HUES6 (cell line): Measurements from ENCODE around the gene CLDN15.
A peak's percentile ranks its signal among the peaks of the same experiment; 100 is the strongest.
"Not testable (repeated sequence)": the region's sequence is repeated elsewhere in the genome, so short reads cannot be mapped to it uniquely, and the experiment has no call there.

Experiments used
- H3K27ac ChIP-seq: 2 replicates; pipeline ENCODE4 v1.7.0; 2013; ENCODE audit warnings: low read depth, mild to moderate bottlenecking, low read length, inconsistent platforms
- H3K27me3 ChIP-seq: 2 replicates; pipeline ENCODE4 v1.6.1; 2013; ENCODE audit warnings: low read length; ENCODE audit not compliant: control insufficient read depth, insufficient read depth
- H3K36me3 ChIP-seq: 2 replicates; pipeline ENCODE4 v1.6.1; 2013; ENCODE audit warnings: low read length; ENCODE audit not compliant: control insufficient read depth, insufficient read depth
- H3K4me1 ChIP-seq: 2 replicates; pipeline ENCODE4 v1.6.1; 2013; ENCODE audit warnings: low read length; ENCODE audit not compliant: control insufficient read depth, insufficient read depth
- H3K4me3 ChIP-seq: 2 replicates; pipeline ENCODE4 v1.5.1; 2013; ENCODE audit warnings: low read depth, low read length
- H3K9ac ChIP-seq: one replicate; pipeline ENCODE4 v1.6.1; 2013; ENCODE audit warnings: mild to moderate bottlenecking, low read length
- H3K9me3 ChIP-seq: 2 replicates; pipeline ENCODE4 v1.6.1; 2013; ENCODE audit warnings: low read depth, low read length; ENCODE audit not compliant: control insufficient read depth, insufficient read depth

CLDN15 gene

GRCh38 chr7:101265622-101266516 lies 28.3 kb upstream of the CLDN15 start:
- Histone ChIP-seq H3K9me3 (no peaks in the 10 kb centered on the region), H3K36me3 (no peaks in the 10 kb centered on the region), H3K4me1 (no peaks in the 10 kb centered on the region), H3K27ac (no peak overlapping the region), H3K27me3 (no peaks in the 10 kb centered on the region), H3K4me3 (no peak overlapping the region), H3K9ac (no peak overlapping the region)

GRCh38 chr7:101264102-101264706 lies 26.6 kb upstream of the CLDN15 start:
- not testable (repeated sequence) for H3K27ac ChIP-seq, H3K36me3 ChIP-seq, H3K4me3 ChIP-seq, H3K27me3 ChIP-seq, H3K9ac ChIP-seq, H3K9me3 ChIP-seq, H3K4me1 ChIP-seq

GRCh38 chr7:101258243-101258731 lies 20.7 kb upstream of the CLDN15 start:
- Histone ChIP-seq H3K4me1 (no peaks in the 10 kb centered on the region), H3K36me3 (no peaks in the 10 kb centered on the region), H3K4me3 (no peak overlapping the region), H3K9me3 (no peaks in the 10 kb centered on the region), H3K9ac (no peak overlapping the region), H3K27ac (no peak overlapping the region), H3K27me3 (no peaks in the 10 kb centered on the region)

GRCh38 chr7:101255796-101256195 lies 18.2 kb upstream of the CLDN15 start:
- Histone ChIP-seq H3K27me3 (no peaks in the 10 kb centered on the region), H3K4me1 (peaks cover 3% of the 10 kb centered on the region)

GRCh38 chr7:101253199-101253598 lies 15.6 kb upstream of the CLDN15 start:
- 0 out of 2 replicates have a peak overlapping the region, but pooled peaks have one; percentile 85 for H3K4me3 ChIP-seq
- H3K9me3 ChIP-seq, H3K9ac ChIP-seq, H3K27me3 ChIP-seq, H3K4me1 ChIP-seq, H3K27ac ChIP-seq, H3K36me3 ChIP-seq: not testable (repeated sequence)

More at GRCh38 chr7:101255796-101256195, 18.2 kb upstream of the CLDN15 start:
- no peak overlapping the region for H3K27ac ChIP-seq
- H3K9ac ChIP-seq = no peak overlapping the region
- H3K36me3 ChIP-seq = no peaks in the 10 kb centered on the region
- H3K9me3 ChIP-seq = no peaks in the 10 kb centered on the region
- H3K4me3 ChIP-seq = no peak overlapping the region

GRCh38 chr7:101251871-101252659 lies 14.5 kb upstream of the CLDN15 start:
- H3K4me1 ChIP-seq = peaks cover 3% of the 10 kb centered on the region
- H3K4me3 ChIP-seq = peak overlapping the region; percentile 85
- no peaks in the 10 kb centered on the region for H3K9me3 ChIP-seq
- H3K9ac ChIP-seq = peak overlapping the region; percentile 77
- peaks cover 7% of the 10 kb centered on the region; the same call in 1 of the 2 replicates for H3K36me3 ChIP-seq
- H3K27me3 ChIP-seq = no peaks in the 10 kb centered on the region
- no peak overlapping the region for H3K27ac ChIP-seq

- Histone ChIP-seq H3K9ac (no peak overlapping the region), H3K27me3 (no peaks in the 10 kb centered on the region), H3K4me1 (peaks cover 3% of the 10 kb centered on the region), H3K9me3 (no peaks in the 10 kb centered on the region), H3K36me3 (peaks cover 10% of the 10 kb centered on the region), H3K27ac (no peak overlapping the region), H3K4me3 (no peak overlapping the region)
Observed at GRCh38 chr7:101250324-101250723, 12.7 kb upstream of the CLDN15 start.

- no peak overlapping the region for H3K9ac ChIP-seq
- peaks cover 10% of the 10 kb centered on the region for H3K4me1 ChIP-seq
- H3K27me3 ChIP-seq = no peaks in the 10 kb centered on the region
- H3K36me3 ChIP-seq = peaks cover 10% of the 10 kb centered on the region
- H3K9me3 ChIP-seq = no peaks in the 10 kb centered on the region
- H3K27ac ChIP-seq = no peak overlapping the region
- H3K4me3 ChIP-seq = no peak overlapping the region
Observed at GRCh38 chr7:101248276-101248675, 10.7 kb upstream of the CLDN15 start.

- H3K27ac ChIP-seq = no peak overlapping the region; the same call in 1 of the 2 replicates
- peak overlapping the region; percentile 96 for H3K4me3 ChIP-seq
- H3K36me3 ChIP-seq = peaks cover 21% of the 10 kb centered on the region
- peaks cover 7% of the 10 kb centered on the region for H3K4me1 ChIP-seq
- no peaks in the 10 kb centered on the region for H3K27me3 ChIP-seq
- peak overlapping the region; percentile 87 for H3K9ac ChIP-seq
- H3K9me3 ChIP-seq = no peaks in the 10 kb centered on the region
Observed at GRCh38 chr7:101245147-101245668, 7.6 kb upstream of the CLDN15 start.

GRCh38 chr7:101244375-101245146 lies 7.0 kb upstream of the CLDN15 start, which contains the start of gene FIS1:
TSS of gene FIS1 (minus strand) at chr7:101245081. CDS start at chr7:101245004, 77 bp downstream.
- Histone ChIP-seq H3K27ac (peak within 1 kb of the TSS; percentile 70; the same call in 1 of the 2 replicates), H3K9me3 (no peaks in the 10 kb centered on the region), H3K9ac (peak within 1 kb of the TSS; percentile 87), H3K4me1 (peaks cover 7% of the 10 kb centered on the region), H3K4me3 (peak within 1 kb of the TSS; percentile 96), H3K27me3 (no peaks in the 10 kb centered on the region), H3K36me3 (peaks cover 27% of the 10 kb centered on the region)
